ENCODE results near the gene ZNF680. TPM values are rescaled to one million over a fixed set of nuclear protein-coding genes. Genes with fewer than 3 reads are reported as not detected.

ZNF680 gene
- total and polyA plus RNA-seq, 2 of the 4 experiments (the other 2 are of a cell fraction): 1.5 to 3.9 TPM

DNA sequence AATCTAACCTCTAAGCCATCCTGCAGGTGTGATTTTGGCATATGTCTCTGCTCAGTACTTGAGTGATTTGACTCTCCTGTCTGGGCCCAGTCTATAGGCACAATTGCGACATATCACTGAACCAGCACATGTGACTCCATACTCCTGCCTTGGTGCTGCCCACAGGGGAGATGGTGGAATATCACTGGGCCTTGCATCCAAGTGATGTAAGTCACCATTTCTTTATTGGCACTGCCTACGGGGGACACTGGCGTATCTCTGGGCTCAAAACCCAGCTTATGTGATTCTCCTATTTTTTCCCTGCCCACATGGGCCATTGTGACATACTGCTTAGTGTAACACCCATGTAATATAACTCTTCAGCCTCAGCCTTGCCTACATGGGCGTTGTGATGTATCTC, 48.1 kb upstream of the ZNF680 start:
- intact Hi-C loops (cut with micrococcal nuclease) (no loop called here), in situ Hi-C loops (cut with MboI; ENCODE audit: low sequenced_read_pairs) (no loop called here)

More for the DNA sequence above, 48.1 kb upstream of the ZNF680 start:
- H3K9me1 ChIP-seq (ENCODE audit: insufficient read depth, low read length): no peaks in the 10 kb centered on the region
- ChIA-PET POLR2A (ENCODE audit: unreplicated experiment) (no interaction called here), CTCF (no interaction called here)
- no peak overlapping the region for H3K27ac ChIP-seq (ENCODE audit: insufficient read depth, low read length)
- H4K8ac ChIP-seq (ENCODE audit: low read depth in 2 of 2, low read length in 2 of 2): no peak overlapping the region
- H2AK5ac ChIP-seq (ENCODE audit: low read depth, low read length): no peak overlapping the region
- BruUV-seq (replicated peaks): no TSS peak
- no peak overlapping the region for H3K4me2 ChIP-seq (ENCODE audit: low read depth, low read length)
- no peak overlapping the region for H3K56ac ChIP-seq (ENCODE audit: extremely low read depth, insufficient read depth, low read length)
- H2BK20ac ChIP-seq (ENCODE audit: low read depth, low read length): no peak overlapping the region
- WGBS, 2 experiments (ENCODE audit: extremely low coverage in 2 of 2, insufficient read length in 1 of 2): 40% methylated on average over 1 of the region's 4 CpGs; no CpG with 5 or more reads in 1 of the 2 experiments
- no peak overlapping the region for H3K4ac ChIP-seq (ENCODE audit: low read depth, low read length)
- H3K14ac ChIP-seq (replicated peaks; ENCODE audit: low read depth, low read length): no peak overlapping the region
- no peak overlapping the region for H2BK5ac ChIP-seq (ENCODE audit: low read depth, low read length, poor library complexity, severe bottlenecking)
- no peak overlapping the region for H3K4me3 ChIP-seq (ENCODE audit: insufficient read depth, low read depth, low read length)
- DNase-seq (no peak), ATAC-seq (ENCODE audit: low read depth) (no peak)
- TF ChIP-seq RCOR1 (IDR thresholded peaks at IDR 0.05; ENCODE audit: insufficient replicate concordance, low read length) (no peak), BHLHE40 (IDR thresholded peaks at IDR 0.05; ENCODE audit: low read depth, low read length) (no peak), NFE2L2 (IDR thresholded peaks at IDR 0.05; ENCODE audit: low read depth, low read length) (no peak), RAD21 (IDR thresholded peaks at IDR 0.05; ENCODE audit: low read length) (no peak), RFX5 (IDR thresholded peaks at IDR 0.05; ENCODE audit: low read depth, low read length) (no peak), MAZ (IDR thresholded peaks at IDR 0.05; ENCODE audit: borderline replicate concordance, low read depth, low read length) (no peak), CHD1 (IDR thresholded peaks at IDR 0.05; ENCODE audit: low read depth, low read length) (no peak), CEBPB (IDR thresholded peaks at IDR 0.05; ENCODE audit: low read depth, low read length) (no peak), FOS (IDR thresholded peaks at IDR 0.05; ENCODE audit: low read depth, low read length) (no peak)
- TF ChIP-seq, protein P1, sequence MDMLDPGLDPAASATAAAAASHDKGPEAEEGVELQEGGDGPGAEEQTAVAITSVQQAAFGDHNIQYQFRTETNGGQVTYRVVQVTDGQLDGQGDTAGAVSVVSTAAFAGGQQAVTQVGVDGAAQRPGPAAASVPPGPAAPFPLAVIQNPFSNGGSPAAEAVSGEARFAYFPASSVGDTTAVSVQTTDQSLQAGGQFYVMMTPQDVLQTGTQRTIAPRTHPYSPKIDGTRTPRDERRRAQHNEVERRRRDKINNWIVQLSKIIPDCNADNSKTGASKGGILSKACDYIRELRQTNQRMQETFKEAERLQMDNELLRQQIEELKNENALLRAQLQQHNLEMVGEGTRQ (IDR thresholded peaks at IDR 0.05; ENCODE audit: low read depth, low read length): no peak
- TF ChIP-seq, protein P2, sequence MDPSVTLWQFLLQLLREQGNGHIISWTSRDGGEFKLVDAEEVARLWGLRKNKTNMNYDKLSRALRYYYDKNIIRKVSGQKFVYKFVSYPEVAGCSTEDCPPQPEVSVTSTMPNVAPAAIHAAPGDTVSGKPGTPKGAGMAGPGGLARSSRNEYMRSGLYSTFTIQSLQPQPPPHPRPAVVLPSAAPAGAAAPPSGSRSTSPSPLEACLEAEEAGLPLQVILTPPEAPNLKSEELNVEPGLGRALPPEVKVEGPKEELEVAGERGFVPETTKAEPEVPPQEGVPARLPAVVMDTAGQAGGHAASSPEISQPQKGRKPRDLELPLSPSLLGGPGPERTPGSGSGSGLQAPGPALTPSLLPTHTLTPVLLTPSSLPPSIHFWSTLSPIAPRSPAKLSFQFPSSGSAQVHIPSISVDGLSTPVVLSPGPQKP (IDR thresholded peaks at IDR 0.05; ENCODE audit: borderline replicate concordance, low read depth, low read length): no peak
- TF ChIP-seq, protein P3, sequence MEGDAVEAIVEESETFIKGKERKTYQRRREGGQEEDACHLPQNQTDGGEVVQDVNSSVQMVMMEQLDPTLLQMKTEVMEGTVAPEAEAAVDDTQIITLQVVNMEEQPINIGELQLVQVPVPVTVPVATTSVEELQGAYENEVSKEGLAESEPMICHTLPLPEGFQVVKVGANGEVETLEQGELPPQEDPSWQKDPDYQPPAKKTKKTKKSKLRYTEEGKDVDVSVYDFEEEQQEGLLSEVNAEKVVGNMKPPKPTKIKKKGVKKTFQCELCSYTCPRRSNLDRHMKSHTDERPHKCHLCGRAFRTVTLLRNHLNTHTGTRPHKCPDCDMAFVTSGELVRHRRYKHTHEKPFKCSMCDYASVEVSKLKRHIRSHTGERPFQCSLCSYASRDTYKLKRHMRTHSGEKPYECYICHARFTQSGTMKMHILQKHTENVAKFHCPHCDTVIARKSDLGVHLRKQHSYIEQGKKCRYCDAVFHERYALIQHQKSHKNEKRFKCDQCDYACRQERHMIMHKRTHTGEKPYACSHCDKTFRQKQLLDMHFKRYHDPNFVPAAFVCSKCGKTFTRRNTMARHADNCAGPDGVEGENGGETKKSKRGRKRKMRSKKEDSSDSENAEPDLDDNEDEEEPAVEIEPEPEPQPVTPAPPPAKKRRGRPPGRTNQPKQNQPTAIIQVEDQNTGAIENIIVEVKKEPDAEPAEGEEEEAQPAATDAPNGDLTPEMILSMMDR (conservative IDR thresholded peaks at IDR 0.05; ENCODE audit: low read depth, low read length): no peak
- no peaks in the 10 kb centered on the region for H3K79me1 ChIP-seq (ENCODE audit: low read depth in 1 of 2, low read length in 2 of 2)
- no peak overlapping the region for H4K91ac ChIP-seq (ENCODE audit: insufficient read depth, low read depth, low read length)
- H3K4me1 ChIP-seq (ENCODE audit: control insufficient read depth, insufficient read depth, low read length): no peaks in the 10 kb centered on the region
- H4K5ac ChIP-seq (ENCODE audit: low read depth, low read length): no peak overlapping the region
- H3K9me3 ChIP-seq (ENCODE audit: control insufficient read depth, insufficient read depth, low read length): peaks cover 9% of the 10 kb centered on the region
- H3K9ac ChIP-seq (ENCODE audit: low read depth, low read length): no peak overlapping the region
- no peaks in the 10 kb centered on the region for H3K27me3 ChIP-seq (ENCODE audit: control insufficient read depth, insufficient read depth, low read length)
- H2AK9ac ChIP-seq (replicated peaks; ENCODE audit: low read depth, low read length, poor library complexity): no peak overlapping the region
- dilution Hi-C loops (cut with HindIII; ENCODE audit: low sequenced_read_pairs, unreplicated experiment): no loop called here
- H2AFZ ChIP-seq (replicated peaks; ENCODE audit: low read length, poor library complexity): no peak overlapping the region
- no peak overlapping the region for H2BK15ac ChIP-seq (ENCODE audit: low read depth, low read length)
- H3K23ac ChIP-seq (ENCODE audit: low read depth, low read length): no peak overlapping the region
- H3K36me3 ChIP-seq (ENCODE audit: control insufficient read depth, insufficient read depth, low read length): no peaks in the 10 kb centered on the region
- H2BK120ac ChIP-seq (ENCODE audit: low read depth, low read length): no peak overlapping the region
- H4K20me1 ChIP-seq (ENCODE audit: insufficient read depth, low read length): no peaks in the 10 kb centered on the region
- no peak overlapping the region for H3K18ac ChIP-seq (ENCODE audit: low read depth, low read length)
